Measurements from ENCODE around the gene FHOD1.

DNA sequence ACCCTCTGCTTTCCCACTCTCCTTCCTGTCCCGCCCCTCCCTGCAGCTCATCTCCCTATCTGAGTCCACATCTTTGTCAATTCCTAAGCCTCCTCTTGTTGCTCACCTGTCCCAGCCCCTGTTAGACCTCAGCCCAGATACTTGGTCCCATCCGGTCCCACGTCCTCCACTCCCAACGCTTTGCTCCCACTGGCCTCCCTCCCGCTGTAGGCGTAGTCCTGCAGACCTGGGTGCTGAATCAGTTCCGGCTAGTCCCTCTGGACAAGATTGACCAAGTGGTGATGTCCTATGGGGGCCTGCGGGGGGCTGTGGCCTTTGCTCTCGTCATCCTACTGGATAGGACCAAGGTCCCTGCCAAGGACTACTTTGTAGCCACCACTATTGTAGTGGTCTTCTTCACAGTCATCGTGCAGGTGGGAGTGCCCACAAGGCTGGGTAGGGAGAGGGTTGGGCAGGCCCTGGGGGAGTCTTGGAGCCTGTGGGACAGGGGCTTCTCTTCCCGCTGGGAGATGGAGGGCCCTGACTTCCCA lies 9.5 kb upstream of the FHOD1 start:
- TF ChIP-seq, protein P1, sequence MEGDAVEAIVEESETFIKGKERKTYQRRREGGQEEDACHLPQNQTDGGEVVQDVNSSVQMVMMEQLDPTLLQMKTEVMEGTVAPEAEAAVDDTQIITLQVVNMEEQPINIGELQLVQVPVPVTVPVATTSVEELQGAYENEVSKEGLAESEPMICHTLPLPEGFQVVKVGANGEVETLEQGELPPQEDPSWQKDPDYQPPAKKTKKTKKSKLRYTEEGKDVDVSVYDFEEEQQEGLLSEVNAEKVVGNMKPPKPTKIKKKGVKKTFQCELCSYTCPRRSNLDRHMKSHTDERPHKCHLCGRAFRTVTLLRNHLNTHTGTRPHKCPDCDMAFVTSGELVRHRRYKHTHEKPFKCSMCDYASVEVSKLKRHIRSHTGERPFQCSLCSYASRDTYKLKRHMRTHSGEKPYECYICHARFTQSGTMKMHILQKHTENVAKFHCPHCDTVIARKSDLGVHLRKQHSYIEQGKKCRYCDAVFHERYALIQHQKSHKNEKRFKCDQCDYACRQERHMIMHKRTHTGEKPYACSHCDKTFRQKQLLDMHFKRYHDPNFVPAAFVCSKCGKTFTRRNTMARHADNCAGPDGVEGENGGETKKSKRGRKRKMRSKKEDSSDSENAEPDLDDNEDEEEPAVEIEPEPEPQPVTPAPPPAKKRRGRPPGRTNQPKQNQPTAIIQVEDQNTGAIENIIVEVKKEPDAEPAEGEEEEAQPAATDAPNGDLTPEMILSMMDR (IDR thresholded peaks at IDR 0.05 in 2 of 3, conservative IDR thresholded peaks at IDR 0.05 in 1 of 3; ENCODE audit: control insufficient read depth in 2 of 3, extremely low read depth in 1 of 3, insufficient read depth in 1 of 3, low read depth in 3 of 3, low read length in 3 of 3), result no peak
- TF ChIP-seq ZSCAN29 (IDR thresholded peaks at IDR 0.05) (no peak), HDAC2 (IDR thresholded peaks at IDR 0.05) (no peak), SMC3 (IDR thresholded peaks at IDR 0.05; ENCODE audit: borderline replicate concordance, low read length) (no peak), SIN3A (IDR thresholded peaks at IDR 0.05; ENCODE audit: low read depth, low read length) (no peak), EZH2 (IDR thresholded peaks at IDR 0.05; ENCODE audit: borderline replicate concordance, control insufficient read depth, low read depth, low read length) (no peak), CREB1 (IDR thresholded peaks at IDR 0.05; ENCODE audit: low read depth) (no peak)

Measured in GM12878 (cell line).